Peyer's patch (tissue), 4 donors: ENCODE measurements around the gene SIT1.

Experiments
- CTCF ChIP-seq, 6 experiments: fragments of 450-650 bp in 4 of 6; fragments of 200-600 bp in 2 of 6; sonication (generic) in 1 of 6; IDR thresholded peaks; one replicate each; pipeline ENCODE4 v1.5.1; 2017 to 2019; ENCODE audit warnings: antibody characterized with exemption in 6 of 6, mild to moderate bottlenecking in 3 of 6, moderate library complexity in 1 of 6
- POLR2A ChIP-seq, 2 donors: fragments of 450-650 bp; IDR thresholded peaks; one replicate each; pipeline ENCODE4 v1.5.1; 2017; ENCODE audit warnings: antibody characterized with exemption in 2 of 2, mild to moderate bottlenecking in 2 of 2, moderate library complexity in 2 of 2

- TF ChIP-seq CTCF (IDR thresholded peaks at IDR 0.05) (no peak), POLR2A (IDR thresholded peaks at IDR 0.05) (no peak)
Observed at GRCh38 chr9:35673132-35674024, 22.6 kb upstream of the SIT1 start, which contains the start of gene CA9.
